Pancreas (tissue), 10 donors: ENCODE results near the gene BLOC1S4. TPM values are rescaled to one million over a fixed set of nuclear protein-coding genes. Genes with fewer than 3 reads are reported as not detected.

Source experiments
- ATAC-seq, 4 donors: fragments of 200-7000 bp; cut with Tn5 transposase; one replicate each; pipeline versions ENCODE4 v1.8.0 to v1.9.1; 2020; ENCODE audit warnings: mild to moderate bottlenecking in 4 of 4, moderate library complexity in 4 of 4
- DNase-seq, 6 donors: peaks; one replicate each; pipeline ENCODE4 v3.0.0-alpha.2; 2020
- FAIRE-seq: peaks from 2 replicates; lab custom pipeline; 2012; peaks lifted over from hg19 to GRCh38; lab: Jason Lieb, UNC
- H3K27ac ChIP-seq, 4 donors: fragments of 200-600 bp; sonication (generic); 1 replicate in 3 of 4; 2 replicates in 1 of 4; pipeline versions ENCODE4 v1.5.0 to v1.8.0; 2020
- H3K27me3 ChIP-seq, 4 donors: fragments of 200-600 bp; one replicate each; pipeline ENCODE4 v1.8.0; 2021
- H3K36me3 ChIP-seq, 3 donors: fragments of 200-600 bp; sonication (generic) in 1 of 3; one replicate each; pipeline versions ENCODE4 v1.5.0 to v1.8.0; 2020 to 2021
- H3K4me1 ChIP-seq, 3 donors: fragments of 200-600 bp; one replicate each; pipeline ENCODE4 v1.8.0; 2021
- H3K4me3 ChIP-seq, 4 donors: fragments of 200-600 bp; sonication (generic) in 2 of 4; one replicate each; pipeline versions ENCODE4 v1.5.0 to v1.8.0; 2020 to 2021
- H3K9me3 ChIP-seq, 4 donors: fragments of 200-600 bp; one replicate each; pipeline ENCODE4 v1.8.0; 2021
- CTCF ChIP-seq, 4 donors: fragments of 200-600 bp; sonication (generic) in 3 of 4; IDR thresholded peaks; one replicate each; pipeline versions ENCODE4 v1.5.0 to v1.8.0; 2021; ENCODE audit warnings: antibody characterized with exemption in 4 of 4
- WGBS, 2 donors: extraction: QIAGEN DNeasy Blood & Tissue Kit; methylation state at CpG; one replicate each; pipeline ENCODE4 v1.1.7; 2013; 5-methylcytosine and 5-hydroxymethylcytosine counted together
- intact Hi-C, 3 donors: fragments of 100-400 bp; cut with DNase I; formaldehyde crosslinking; loops; one replicate each; pipeline versions ENCODE4 v1.11.1 to v1.14.2; 2022
- polyA plus RNA-seq, 2 donors: library from polyadenylated mRNA; stranded (reverse); fragments of 200-250 nt; gene quantifications; one replicate each; pipeline ENCODE4 v1.2.3, GENCODE V29; 2013
- total RNA-seq, 6 donors: library from RNA; stranded (reverse); fragmentation: NEBNext Ultra II Directional in 4 of 6; extraction: Animal tissue kit (Norgen Biotek cat#: 25700) in 4 of 6; gene quantifications; one replicate each; pipeline versions ENCODE4 v1.2.1 to v1.2.4, GENCODE V29; 2021 to 2023
- donor health status: healthy with polysubstance abuse.
- donor health status: DM: no; HTN: no; CAD: no; lungs with moderate emphysema.
- donor health status: DM: no; HTN: no; CAD: no.
- donor health status: control.
- donor health status: control.
- donor health status: Bipolar disorder and iron deficiency.
- donor health status: DM: yes; HTN: yes; CAD: no.
- donor health status: DM: no; HTN: no; CAD: no.
- donor health status: DM: no; HTN: no; CAD: no.
- donor health status: DM: yes; HTN: yes; CAD: no.

Gene BLOC1S4
- total and polyA plus RNA-seq, 8 donors, result 3.3 to 8.4 (median 5.1) TPM

- 80 to 89% methylated on average over 9 of the region's 9 CpGs for WGBS, 2 donors
- ATAC-seq, result peak in 2 of 4 donors; percentile 20 to 30
- TF ChIP-seq CTCF (IDR thresholded peaks at IDR 0.05), result no peak
Measured at GRCh38 chr4:6681191-6681590, 34.8 kb upstream of the BLOC1S4 start.

GRCh38 chr4:6682862-6683590 lies 32.9 kb upstream of the BLOC1S4 start:
- Histone ChIP-seq H3K4me3 (no peak overlapping the region), H3K9me3 (no peaks in the 10 kb centered on the region), H3K4me1 (no peaks in the 10 kb centered on the region), H3K27me3 (no peaks in the 10 kb centered on the region), H3K36me3 (no peaks in the 10 kb centered on the region), H3K27ac (no peak overlapping the region)
- no peak for TF ChIP-seq CTCF (IDR thresholded peaks at IDR 0.05)
- no peak for ATAC-seq
- FAIRE-seq, result no peak
- intact Hi-C loops, result no loop called here
- 72 to 83% methylated on average over 11 of the region's 11 CpGs for WGBS, 2 donors
- no peak for DNase-seq

More at GRCh38 chr4:6681191-6681590, 34.8 kb upstream of the BLOC1S4 start:
- no peak overlapping the region for H3K4me3 ChIP-seq
- intact Hi-C loops, result no loop called here
- FAIRE-seq, result no peak
- H3K27ac ChIP-seq, result no peak overlapping the region
- H3K36me3 ChIP-seq, result no peaks in the 10 kb centered on the region
- H3K9me3 ChIP-seq, result no peaks in the 10 kb centered on the region
- H3K4me1 ChIP-seq, result peaks cover 0 to 7% (median 4%) of the 10 kb centered on the region in 3 donors
- H3K27me3 ChIP-seq, result no peaks in the 10 kb centered on the region
- DNase-seq, result no peak

- no peaks in the 10 kb centered on the region for H3K4me1 ChIP-seq
- DNase-seq (no peak), FAIRE-seq (no peak), ATAC-seq (no peak)
- intact Hi-C loops, result no loop called here
- H3K27me3 ChIP-seq, result no peaks in the 10 kb centered on the region
- no peak overlapping the region for H3K4me3 ChIP-seq
- no peak overlapping the region for H3K27ac ChIP-seq
- WGBS, 2 donors, result 83 to 84% methylated on average over 11 of the region's 11 CpGs
- no peaks in the 10 kb centered on the region for H3K36me3 ChIP-seq
- no peaks in the 10 kb centered on the region for H3K9me3 ChIP-seq
- no peak for TF ChIP-seq CTCF (IDR thresholded peaks at IDR 0.05)
Measured at GRCh38 chr4:6684656-6685055, 31.3 kb upstream of the BLOC1S4 start.

- DNase-seq, result peak in 1 of 6 donors; percentile 24
- intact Hi-C loops, result no loop called here
- H3K4me1 ChIP-seq, result no peaks in the 10 kb centered on the region
- H3K36me3 ChIP-seq, result no peaks in the 10 kb centered on the region
- no peak overlapping the region for H3K4me3 ChIP-seq
- H3K27ac ChIP-seq, result no peak overlapping the region
- TF ChIP-seq CTCF (IDR thresholded peaks at IDR 0.05), result no peak
- FAIRE-seq, result no peak
- H3K27me3 ChIP-seq, result no peaks in the 10 kb centered on the region
- 64 to 71% methylated on average over 4 of the region's 4 CpGs for WGBS, 2 donors
- H3K9me3 ChIP-seq, result no peaks in the 10 kb centered on the region
- no peak for ATAC-seq
Measured at GRCh38 chr4:6686104-6686787, 29.7 kb upstream of the BLOC1S4 start.
